GM18520 (cell line): Measurements from ENCODE around the gene TBX21.
"Not testable (repeated sequence)": the region's sequence is repeated elsewhere in the genome, so short reads cannot be mapped to it uniquely, and the experiment has no call there.

Experiments
- ATAC-seq: cut with Tn5 transposase; IDR thresholded peaks from one replicate; pipeline ENCODE4 v1.9.1; 2021; ENCODE audit not compliant: unreplicated experiment

Gene TBX21

DNA sequence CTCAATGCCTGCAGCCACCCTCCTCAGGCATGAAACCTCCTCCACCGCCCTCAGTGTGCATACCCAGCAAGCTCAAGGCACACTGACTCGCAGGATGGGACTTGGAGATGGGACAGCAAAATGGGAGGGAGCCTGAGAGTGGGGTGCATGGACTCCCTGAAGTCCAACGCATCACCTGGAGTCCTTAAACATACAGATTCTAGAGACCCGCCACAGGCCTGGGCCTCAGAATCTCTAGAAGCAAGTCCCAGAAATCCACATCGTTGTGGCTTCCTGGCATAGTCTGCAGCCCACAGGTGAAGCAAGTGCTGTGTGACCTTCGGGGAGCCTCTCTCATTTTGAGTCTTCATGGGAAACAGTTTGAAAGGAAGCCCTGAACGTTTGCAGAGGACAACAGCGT lies 3.6 kb upstream of the TBX21 start:
- no peak for ATAC-seq

DNA sequence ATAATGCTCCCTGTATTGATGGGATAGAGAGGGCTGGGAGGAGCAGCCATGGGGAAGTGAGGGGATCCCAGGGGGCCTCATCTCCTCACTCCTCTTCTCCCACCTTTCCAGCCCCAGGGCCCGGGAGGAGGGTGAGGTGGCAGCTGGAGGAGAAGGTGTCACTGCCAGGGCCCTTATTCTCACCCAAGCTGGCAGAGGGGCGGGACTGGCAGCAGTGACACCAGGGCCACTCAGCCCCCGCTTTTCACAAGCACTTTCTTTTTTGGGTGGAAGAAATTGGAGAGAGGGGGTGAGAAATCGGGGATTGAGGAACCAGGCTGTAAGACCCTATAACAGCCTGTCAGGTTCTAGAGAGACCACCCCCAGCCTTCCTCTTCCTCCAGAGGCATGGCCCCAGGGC lies 2.4 kb upstream of the TBX21 start:
- no peak for ATAC-seq

DNA sequence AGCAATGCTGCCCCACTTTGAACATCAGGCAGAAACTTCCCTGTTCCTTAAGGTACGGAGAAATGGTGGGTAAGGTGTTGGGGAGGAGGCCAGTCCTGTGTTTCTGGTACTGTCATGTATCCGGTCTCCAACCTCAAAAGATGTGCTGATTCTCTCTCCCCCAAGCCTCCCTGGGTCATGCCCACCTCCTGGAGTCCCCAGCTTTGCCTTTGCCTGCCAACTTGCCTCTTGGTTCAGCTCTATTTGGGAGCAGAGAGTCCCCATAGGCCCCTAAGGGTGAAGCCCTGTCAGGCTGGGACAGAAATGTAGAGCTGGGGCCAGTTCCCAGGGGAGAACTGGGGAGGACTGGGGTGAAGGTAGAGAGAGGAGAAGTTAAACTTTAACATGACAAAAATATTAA lies 1.6 kb upstream of the TBX21 start:
- no peak for ATAC-seq

DNA sequence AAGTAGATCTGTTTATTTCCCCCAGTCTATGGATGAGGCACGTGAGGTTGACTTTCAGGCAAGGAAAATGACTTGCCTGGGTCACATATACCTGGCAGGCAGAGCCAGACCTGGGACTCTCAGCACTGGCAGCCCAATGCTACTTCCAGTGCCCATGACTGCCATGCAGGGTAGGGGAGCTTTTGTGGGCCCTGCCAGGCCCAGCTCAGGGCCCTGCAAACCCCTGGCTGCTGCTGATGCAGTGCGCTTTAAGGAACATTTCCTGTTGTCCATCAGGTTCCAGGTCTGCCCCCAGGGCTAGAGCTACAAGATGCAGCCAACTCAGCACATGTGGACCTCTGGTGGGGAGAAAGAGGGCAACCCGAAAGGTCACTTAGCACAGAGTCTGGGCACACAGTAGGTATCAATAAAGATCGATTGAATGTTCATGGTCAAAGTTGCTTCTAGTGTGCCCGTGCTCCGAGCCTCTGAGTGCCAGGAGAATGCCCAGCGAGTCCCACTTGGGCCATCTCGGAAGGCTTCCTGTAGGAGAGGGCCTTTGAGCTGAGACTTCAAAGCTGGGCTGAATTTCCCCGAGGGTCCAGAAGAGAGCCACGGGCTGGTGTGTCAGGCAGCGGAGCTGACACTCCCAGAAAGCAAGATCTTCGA lies 513 bp upstream of the TBX21 start:
- ATAC-seq = no peak

DNA sequence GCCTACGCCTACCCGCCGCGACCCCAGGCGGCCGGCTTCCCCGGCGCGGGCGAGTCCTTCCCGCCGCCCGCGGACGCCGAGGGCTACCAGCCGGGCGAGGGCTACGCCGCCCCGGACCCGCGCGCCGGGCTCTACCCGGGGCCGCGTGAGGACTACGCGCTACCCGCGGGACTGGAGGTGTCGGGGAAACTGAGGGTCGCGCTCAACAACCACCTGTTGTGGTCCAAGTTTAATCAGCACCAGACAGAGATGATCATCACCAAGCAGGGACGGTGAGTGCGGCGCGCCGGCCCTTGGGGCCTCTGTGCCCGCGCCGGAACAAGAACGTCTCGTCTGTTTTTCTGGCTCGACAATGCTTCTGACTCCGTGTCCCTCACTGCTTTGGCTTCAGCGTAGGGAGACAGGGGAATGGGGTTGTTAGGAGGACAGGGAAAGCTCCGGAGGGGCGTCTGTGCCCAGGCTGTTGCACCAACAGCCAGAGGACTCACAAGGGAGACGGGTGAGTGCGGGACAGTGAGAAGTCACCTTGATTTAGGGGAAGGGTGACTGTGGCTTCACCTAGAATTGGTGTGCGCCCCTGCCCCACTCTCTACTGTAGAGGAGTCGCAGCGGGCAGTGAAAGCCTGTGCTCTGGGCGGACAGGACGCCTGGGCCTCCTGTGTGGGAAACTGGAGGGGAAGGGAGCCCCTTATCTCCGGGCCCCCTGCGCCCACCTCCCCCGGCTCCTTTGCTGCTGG lies 806 bp downstream of the TBX21 start:
- no peak for ATAC-seq

DNA sequence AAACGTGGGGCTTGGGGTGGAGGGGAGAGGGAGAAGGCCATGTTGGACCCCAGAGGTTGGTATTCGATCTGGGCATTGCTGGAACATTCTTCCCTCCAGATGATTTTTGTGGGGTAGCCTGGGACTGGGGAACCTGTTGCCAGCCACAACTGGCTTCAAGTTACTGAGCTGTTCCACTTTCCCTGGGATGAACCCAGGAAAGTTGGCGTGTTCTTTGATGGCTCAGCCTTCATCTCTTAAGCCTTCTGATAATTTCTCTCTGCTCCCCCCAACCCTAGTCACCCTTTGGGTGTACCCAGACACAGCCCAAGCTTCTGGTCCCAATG lies 2.1 kb downstream of the TBX21 start:
- ATAC-seq = no peak

DNA sequence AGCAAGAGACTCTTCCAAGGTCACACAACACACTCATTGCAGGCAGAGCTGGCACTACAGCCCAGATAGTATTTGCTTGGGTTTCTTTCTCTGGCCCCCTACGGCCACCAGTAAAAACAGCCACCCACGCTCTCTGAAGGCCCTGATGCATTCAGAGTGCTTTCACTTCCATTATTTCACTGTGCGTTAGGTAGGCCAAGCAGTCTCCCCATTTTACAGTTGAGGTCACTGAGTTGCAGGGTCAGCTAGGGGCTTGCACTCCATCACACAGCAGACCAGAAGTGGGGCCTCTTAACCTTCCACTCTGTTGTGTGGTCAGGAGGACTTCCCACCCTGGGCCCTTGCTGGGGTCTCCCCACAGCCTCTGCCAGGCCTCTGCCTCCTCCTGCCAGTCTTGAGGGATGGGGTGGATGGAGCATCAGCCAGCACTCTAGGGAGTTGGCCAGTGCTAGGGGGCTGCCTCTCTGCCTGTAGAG lies 2.5 kb downstream of the TBX21 start:
- peak; percentile 27 for ATAC-seq

DNA sequence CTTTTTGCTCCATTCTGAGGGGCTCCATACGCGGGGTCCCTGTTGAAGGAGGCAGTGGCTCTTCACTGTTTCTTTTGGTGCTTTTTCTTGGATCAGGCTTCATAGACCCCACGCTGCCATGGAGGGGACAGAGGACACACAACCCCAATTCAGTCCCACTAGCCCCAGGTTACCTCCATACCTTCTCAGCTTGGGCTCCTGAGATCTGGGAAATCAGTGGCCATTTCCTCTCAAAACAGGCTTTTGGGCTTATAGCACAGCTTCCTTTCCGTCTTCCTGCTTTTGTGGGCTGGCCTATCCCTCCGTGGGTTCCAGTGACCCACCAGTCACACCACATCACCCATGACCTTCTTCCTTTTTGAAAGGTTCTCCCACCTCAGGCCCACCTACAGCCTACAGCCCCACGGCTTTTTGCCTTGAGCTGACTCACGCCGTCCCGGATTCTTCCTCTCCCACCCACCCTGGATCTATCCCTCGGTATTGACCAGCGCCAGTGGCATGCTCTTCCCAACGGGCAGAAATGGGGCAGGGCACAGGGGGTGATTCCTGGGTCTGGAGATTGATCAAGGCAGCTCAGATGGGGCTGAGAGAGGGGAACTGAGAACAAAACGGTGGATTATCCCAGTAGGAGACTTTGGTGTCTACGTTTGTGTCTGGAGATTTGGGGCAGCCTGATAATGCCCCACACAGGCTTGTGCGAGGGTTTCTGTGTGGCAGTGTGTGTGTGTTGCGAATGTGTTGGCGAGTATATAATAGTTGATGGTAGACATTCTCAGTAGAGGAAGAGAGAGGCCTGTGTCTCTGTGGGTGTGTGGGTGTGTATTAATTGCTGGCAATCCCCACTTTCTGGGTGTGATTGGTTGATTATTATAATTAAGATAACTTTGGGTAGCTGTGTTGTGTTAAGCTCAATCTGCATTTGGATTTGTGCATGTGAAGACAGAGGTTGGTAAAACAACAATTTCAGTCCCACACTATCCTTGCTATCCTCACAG lies 3.8 kb downstream of the TBX21 start:
- no peak for ATAC-seq

DNA sequence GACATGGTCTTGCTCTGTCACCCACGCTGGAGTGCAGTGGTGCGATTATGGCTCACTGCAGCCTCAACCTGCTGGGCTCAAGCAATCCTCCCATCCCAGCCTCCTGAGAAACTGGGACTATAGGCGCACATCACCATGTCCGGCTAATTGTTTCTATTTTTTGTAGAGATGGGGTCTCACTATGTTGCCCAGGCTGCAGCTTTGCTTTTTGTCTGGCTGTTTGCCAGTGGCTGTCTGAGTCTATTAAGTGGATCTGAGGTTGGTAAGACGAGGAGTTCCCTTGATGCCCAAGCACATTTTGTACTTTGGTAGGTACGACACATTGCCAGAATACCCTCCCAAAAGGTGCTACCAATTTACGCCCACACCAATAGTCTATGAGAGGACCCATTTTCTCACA lies 5.1 kb downstream of the TBX21 start:
- ATAC-seq = no peak

DNA sequence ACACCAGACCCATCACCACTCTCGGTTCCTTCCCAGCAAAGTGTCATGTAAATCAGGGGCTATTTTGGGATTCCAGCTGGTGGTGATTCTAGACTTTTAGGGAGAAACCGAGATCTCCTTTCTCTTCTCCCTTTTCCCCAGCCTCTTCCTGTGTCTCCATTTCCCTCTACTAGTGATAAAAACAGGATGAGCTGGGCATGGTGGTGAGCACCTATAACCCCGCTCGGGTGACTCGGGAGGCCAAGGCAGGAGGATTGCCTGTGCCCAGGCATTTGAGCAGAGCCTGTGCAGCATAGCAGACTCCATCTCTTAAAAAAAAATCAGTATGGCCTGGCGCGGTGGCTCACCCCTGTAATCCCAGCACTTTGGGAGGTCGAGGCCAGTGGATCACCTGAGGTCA lies 6.1 kb downstream of the TBX21 start:
- no peak for ATAC-seq

DNA sequence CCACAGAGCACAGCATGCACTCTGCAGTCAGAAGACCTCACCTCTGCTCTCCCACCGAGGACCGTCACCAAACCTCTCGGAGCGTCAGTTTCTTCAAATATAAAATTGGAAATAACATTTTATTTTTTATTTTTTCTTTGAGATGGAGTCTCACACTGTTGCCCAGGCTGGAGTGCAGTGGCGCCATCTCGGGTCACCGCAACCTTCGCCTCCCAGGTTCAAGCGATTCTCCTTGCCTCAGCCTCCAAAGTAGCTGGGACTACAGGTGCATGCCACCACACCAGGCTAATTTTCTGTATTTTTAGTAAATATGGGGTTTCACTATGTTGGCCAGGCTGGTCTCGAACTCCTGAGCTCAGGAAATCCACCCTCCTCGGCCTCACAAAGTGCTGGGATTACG lies 6.9 kb downstream of the TBX21 start:
- ATAC-seq = not testable (repeated sequence)

DNA sequence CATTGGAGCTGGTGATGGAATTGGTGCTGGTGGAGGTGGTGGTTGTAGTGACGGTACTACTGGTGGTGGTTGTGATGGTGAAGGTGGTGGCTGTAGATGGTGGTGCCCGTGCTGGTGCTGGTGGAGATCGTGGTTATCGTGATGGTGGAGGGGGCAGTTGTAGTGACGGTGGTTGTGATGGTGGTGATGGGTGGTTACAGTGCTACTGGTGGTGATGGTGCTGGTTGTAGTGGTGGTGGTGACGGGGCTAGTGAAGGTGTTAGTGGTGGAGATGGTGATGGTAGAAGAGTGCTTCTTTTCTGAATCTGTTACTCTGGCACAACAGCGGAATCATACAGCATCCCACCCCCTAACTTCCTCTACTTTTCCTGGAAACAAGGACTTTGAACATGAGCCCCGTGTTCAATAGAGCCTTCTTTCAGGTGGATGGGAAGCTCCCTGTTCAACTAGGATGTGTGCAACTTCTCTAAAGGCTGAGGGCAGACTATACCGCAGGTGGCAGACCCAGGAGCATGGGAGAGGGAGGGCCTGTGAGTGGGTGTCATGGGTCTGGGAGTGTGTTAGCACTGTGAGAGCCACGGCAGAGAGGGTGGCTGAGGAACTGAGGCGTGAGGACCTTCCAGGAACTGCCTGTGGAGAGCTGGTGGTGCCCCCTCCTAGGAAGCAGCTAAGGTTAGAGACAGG lies 8.2 kb downstream of the TBX21 start:
- no peak for ATAC-seq

DNA sequence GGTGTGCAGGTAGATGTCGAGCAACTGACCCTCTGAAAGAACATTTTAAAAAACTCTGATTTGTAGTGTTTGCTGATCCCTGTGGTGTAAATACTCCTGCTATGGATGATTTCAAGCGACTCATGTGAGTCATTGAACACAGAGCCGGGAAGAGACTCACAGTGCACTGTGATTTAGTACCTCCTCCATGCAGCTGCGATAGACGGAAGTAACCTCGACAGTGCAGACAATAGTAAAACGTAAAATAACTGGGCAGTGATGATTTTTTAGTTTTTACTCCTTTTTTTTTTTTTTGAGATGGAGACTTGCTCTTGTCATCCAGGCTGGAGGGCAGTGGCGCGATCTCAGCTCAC lies 8.7 kb downstream of the TBX21 start:
- ATAC-seq = no peak

DNA sequence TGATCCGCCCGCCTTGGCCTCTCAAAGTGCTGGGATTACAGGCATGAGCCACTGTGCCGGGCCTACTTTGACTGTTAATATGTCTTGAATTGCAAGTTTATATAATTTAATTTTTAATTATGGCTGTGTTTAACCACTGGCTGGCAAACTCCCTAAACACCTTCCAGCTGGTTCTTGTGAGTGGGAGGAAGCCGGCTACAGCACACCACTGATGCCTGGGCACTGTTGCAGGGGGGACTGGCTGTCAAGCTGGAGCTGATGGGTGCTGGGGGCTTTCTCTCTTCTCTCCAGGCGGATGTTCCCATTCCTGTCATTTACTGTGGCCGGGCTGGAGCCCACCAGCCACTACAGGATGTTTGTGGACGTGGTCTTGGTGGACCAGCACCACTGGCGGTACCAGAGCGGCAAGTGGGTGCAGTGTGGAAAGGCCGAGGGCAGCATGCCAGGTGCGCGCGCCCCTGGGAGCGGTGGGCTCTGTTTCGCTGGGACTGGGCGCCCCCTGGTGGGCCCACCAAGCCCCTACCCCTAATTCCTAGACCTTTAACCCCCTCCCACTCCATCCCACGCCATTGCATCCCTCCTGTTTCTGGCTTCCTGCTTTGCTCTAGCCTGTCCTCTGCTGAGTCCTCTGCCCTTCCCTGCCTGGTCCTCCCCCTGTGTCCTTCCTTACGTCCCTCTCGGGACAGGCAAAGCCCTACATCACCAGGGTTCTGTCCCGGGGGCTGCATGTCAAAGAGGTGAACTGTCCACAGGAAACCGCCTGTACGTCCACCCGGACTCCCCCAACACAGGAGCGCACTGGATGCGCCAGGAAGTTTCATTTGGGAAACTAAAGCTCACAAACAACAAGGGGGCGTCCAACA lies 9.5 kb downstream of the TBX21 start:
- no peak for ATAC-seq

DNA sequence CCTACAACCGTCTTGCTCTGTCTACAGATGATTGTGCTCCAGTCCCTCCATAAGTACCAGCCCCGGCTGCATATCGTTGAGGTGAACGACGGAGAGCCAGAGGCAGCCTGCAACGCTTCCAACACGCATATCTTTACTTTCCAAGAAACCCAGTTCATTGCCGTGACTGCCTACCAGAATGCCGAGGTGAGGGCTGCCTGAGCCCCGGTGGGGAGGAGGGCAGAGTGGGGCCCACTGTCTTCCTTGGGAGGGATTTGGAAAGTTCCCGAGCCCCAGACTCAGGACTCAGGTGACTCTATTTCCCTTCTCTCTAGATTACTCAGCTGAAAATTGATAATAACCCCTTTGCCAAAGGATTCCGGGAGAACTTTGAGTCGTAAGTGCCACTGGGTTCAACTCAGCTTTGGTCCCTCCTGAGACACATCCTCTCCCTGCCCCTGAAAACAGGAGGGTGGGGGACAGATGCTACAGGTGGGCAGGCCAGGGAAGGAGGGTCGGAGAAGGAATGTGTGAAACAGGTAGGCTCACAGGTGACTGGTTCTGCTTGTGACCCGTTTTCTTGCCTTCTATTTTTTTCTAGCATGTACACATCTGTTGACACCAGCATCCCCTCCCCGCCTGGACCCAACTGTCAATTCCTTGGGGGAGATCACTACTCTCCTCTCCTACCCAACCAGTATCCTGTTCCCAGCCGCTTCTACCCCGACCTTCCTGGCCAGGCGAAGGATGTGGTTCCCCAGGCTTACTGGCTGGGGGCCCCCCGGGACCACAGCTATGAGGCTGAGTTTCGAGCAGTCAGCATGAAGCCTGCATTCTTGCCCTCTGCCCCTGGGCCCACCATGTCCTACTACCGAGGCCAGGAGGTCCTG lies 11.4 kb downstream of the TBX21 start:
- ATAC-seq = no peak

DNA sequence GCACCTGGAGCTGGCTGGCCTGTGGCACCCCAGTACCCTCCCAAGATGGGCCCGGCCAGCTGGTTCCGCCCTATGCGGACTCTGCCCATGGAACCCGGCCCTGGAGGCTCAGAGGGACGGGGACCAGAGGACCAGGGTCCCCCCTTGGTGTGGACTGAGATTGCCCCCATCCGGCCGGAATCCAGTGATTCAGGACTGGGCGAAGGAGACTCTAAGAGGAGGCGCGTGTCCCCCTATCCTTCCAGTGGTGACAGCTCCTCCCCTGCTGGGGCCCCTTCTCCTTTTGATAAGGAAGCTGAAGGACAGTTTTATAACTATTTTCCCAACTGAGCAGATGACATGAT lies 12.0 kb downstream of the TBX21 start:
- no peak for ATAC-seq

DNA sequence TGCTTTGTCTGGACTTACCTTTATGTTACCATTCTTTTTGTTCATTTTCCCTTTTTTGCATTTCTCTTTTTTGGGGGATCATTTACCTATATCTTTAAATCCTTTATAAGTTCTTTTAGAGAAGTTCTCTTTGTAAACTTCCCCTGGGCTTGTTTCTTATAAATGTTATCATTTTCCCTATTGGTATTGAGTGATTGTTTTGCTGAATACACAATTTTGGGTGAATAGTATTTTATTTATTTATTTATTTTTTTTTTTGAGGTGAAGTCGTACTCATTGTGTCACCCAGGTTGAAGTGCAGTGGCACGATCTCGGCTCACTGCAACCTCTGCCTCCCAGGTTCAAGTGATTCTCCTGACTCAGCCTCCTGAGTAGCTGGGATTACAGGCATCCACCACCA lies 18.4 kb downstream of the TBX21 start:
- ATAC-seq = no peak

DNA sequence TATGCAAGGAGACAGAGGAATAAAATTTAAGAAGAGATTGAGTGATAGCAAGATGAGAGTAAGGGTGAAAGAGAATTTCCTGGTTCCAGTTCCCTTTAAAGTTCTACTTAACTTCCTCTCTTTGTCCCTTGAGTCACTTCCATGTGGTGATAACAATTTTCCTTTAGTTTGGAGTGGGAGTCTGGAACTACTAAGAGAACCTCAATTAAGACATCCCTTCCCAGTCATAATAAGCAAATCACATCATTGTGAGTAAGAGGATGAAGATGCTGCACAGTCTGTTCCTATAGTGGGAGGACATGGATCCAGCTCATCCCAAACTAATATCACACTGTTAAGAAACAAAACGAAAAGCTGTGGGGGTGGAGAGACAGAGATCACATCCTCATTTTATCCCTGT lies 24.4 kb downstream of the TBX21 start:
- no peak for ATAC-seq

DNA sequence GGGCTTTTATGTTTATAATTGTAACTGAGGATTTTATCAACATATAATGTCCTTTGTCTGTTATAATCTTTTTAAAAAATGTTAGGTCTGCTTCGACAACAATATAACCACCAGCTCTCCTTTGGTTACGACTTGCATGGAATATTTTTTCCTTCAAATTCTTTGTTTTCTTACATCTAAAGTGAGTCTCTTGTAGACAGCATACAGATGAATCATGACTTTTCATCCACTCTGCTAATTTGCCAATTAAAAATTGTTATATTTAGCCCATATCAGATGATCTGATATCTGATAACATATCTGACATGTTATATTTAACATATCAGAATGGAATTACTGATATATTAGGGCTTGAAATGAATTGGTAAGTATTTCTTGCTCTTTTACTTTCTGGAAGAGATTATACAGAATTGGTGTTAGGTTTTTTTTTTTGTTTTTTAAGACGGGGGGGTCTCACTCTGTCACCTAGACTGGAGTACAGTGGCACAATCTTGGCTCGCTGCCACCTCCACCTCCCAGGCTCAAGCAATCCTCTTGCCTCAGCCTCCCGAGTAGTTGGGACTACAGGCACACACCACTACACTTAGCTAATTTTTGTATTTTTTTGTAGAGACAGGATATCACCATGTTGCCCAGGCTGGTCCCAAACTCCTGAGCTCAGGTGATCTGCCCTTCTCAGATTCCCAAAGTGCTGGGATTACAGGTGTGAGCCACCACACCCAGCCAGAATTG lies 27.5 kb downstream of the TBX21 start:
- no peak for ATAC-seq
